Measurements from ENCODE around the gene DDX46. TPM values are rescaled to one million over a fixed set of nuclear protein-coding genes. Genes with fewer than 3 reads are reported as not detected.

The DDX46 gene
- total and polyA plus RNA-seq, 7 donors: 16.5 to 48.7 (median 46.5) TPM

GRCh38 chr5:134769206-134769605 is 10.6 kb downstream of the DDX46 start:
- Histone ChIP-seq H3K9me3 (no peaks in the 10 kb centered on the region), H3K27me3 (ENCODE audit: insufficient read depth in 3 of 3, low read length in 2 of 3) (no peaks in the 10 kb centered on the region), H3K4me3 (no peak overlapping the region), H3K36me3 (ENCODE audit: insufficient read depth in 1 of 2, low read depth in 1 of 2) (peaks cover 5 to 100% of the 10 kb centered on the region in 2 donors), H3K4me1 (no peaks in the 10 kb centered on the region), H3K27ac (no peak overlapping the region)
- ATAC-seq (no peak), DNase-seq (no peak)
- no peak for TF ChIP-seq CTCF (IDR thresholded peaks at IDR 0.05)
- 58 to 82% (median 71%) methylated on average over 4 of the region's 4 CpGs for WGBS, 3 donors
- intact Hi-C loops (cut with DNase I): no loop called here

GRCh38 chr5:134772461-134773125 is 14.0 kb downstream of the DDX46 start:
- Histone ChIP-seq H3K27ac (no peak overlapping the region), H3K27me3 (ENCODE audit: insufficient read depth in 3 of 3, low read length in 2 of 3) (no peaks in the 10 kb centered on the region), H3K4me1 (no peaks in the 10 kb centered on the region), H3K9me3 (no peaks in the 10 kb centered on the region), H3K36me3 (ENCODE audit: insufficient read depth in 1 of 2, low read depth in 1 of 2) (peaks cover 0 to 100% of the 10 kb centered on the region in 2 donors), H3K4me3 (no peak overlapping the region)
- intact Hi-C loops (cut with DNase I): loop anchor here in 1 of 2 donors (5.0 kb wide), 1 partner anchor 45 kb away; no protein-coding TSS in a partner anchor
- ATAC-seq: no peak
- no peak for TF ChIP-seq CTCF (IDR thresholded peaks at IDR 0.05)
- DNase-seq: no peak
- WGBS, 3 donors: 93% methylated on average over 10 of the region's 10 CpGs

GRCh38 chr5:134777366-134777765 is 18.8 kb downstream of the DDX46 start:
- no peaks in the 10 kb centered on the region for H3K9me3 ChIP-seq
- no peak for DNase-seq
- 90 to 92% (median 91%) methylated on average over 2 of the region's 2 CpGs for WGBS, 3 donors
- ATAC-seq: no peak
- H3K4me3 ChIP-seq: no peak overlapping the region
- no peaks in the 10 kb centered on the region for H3K27me3 ChIP-seq (ENCODE audit: insufficient read depth in 3 of 3, low read length in 2 of 3)
- intact Hi-C loops (cut with DNase I): no loop called here
- H3K4me1 ChIP-seq: no peaks in the 10 kb centered on the region
- H3K27ac ChIP-seq: no peak overlapping the region
- no peak for TF ChIP-seq CTCF (IDR thresholded peaks at IDR 0.05)
- H3K36me3 ChIP-seq (ENCODE audit: insufficient read depth in 1 of 2, low read depth in 1 of 2): peaks cover 6 to 98% of the 10 kb centered on the region in 2 donors

GRCh38 chr5:134784241-134784920 is 25.8 kb downstream of the DDX46 start:
- no peak for DNase-seq
- TF ChIP-seq CTCF (IDR thresholded peaks at IDR 0.05): no peak
- ATAC-seq: no peak
- intact Hi-C loops (cut with DNase I): loop anchor here in 1 of 2 donors (5.0 to 10.0 kb wide), 2 partner anchors 33 to 60 kb away; no protein-coding TSS in a partner anchor
- Histone ChIP-seq H3K9me3 (no peaks in the 10 kb centered on the region), H3K4me1 (no peaks in the 10 kb centered on the region), H3K27me3 (ENCODE audit: insufficient read depth in 3 of 3, low read length in 2 of 3) (no peaks in the 10 kb centered on the region), H3K36me3 (ENCODE audit: insufficient read depth in 1 of 2, low read depth in 1 of 2) (peaks cover 14 to 98% of the 10 kb centered on the region in 2 donors), H3K4me3 (no peak overlapping the region), H3K27ac (no peak overlapping the region)
- 51 to 74% (median 60%) methylated on average over 4 of the region's 4 CpGs for WGBS, 3 donors
